ENCODE results near the gene MED9.

The MED9 gene

GRCh38 chr17:17539591-17539990 is 62.8 kb downstream of the MED9 start:
- in situ Hi-C loops (cut with HindIII; ENCODE audit: low sequenced_read_pairs), result no loop called here
- no peak overlapping the region for H3K4me3 ChIP-seq (ENCODE audit: low read depth, low read length)
- no peak for DNase-seq (ENCODE audit: low read depth)
- TF ChIP-seq, protein P1, sequence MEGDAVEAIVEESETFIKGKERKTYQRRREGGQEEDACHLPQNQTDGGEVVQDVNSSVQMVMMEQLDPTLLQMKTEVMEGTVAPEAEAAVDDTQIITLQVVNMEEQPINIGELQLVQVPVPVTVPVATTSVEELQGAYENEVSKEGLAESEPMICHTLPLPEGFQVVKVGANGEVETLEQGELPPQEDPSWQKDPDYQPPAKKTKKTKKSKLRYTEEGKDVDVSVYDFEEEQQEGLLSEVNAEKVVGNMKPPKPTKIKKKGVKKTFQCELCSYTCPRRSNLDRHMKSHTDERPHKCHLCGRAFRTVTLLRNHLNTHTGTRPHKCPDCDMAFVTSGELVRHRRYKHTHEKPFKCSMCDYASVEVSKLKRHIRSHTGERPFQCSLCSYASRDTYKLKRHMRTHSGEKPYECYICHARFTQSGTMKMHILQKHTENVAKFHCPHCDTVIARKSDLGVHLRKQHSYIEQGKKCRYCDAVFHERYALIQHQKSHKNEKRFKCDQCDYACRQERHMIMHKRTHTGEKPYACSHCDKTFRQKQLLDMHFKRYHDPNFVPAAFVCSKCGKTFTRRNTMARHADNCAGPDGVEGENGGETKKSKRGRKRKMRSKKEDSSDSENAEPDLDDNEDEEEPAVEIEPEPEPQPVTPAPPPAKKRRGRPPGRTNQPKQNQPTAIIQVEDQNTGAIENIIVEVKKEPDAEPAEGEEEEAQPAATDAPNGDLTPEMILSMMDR (IDR thresholded peaks at IDR 0.05; ENCODE audit: low read depth, low read length, missing control alignments), result no peak

DNA sequence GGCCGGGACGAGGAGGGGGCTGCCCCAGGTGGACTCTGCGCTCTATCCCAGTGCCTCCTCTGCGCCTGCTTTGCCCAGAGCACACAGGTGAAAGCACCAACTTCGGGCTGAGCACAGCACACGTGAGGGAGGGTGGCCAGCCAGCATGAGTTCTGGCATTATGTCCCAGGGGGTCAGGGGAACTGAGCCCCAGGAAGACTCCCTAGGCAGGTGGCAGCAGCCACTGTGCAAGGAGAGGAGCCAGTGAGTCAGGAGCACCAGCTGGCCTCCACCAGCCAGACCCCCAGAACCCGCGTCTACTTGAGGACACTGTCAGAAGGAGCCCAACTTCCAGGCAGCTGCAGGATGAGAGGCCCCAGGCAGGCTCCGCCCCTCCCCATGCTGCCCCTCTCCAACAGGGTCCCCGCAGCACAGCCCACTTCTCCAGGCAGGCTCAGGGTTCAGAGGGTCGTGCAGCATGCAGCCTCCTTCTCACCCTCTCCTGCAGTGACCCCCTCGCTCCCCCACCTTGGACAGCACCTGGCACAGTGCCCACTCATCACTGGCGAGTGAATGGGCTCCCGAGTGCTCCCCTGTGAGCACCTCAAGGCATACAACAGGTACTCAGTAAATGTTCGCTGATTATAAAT is 63.6 kb downstream of the MED9 start:
- TF ChIP-seq, protein P1 (IDR thresholded peaks at IDR 0.05; ENCODE audit: low read depth, low read length, missing control alignments), result no peak
- H3K4me3 ChIP-seq (ENCODE audit: low read depth, low read length), result no peak overlapping the region
- no peak for DNase-seq (ENCODE audit: low read depth)
- in situ Hi-C loops (cut with HindIII; ENCODE audit: low sequenced_read_pairs), result no loop called here

DNA sequence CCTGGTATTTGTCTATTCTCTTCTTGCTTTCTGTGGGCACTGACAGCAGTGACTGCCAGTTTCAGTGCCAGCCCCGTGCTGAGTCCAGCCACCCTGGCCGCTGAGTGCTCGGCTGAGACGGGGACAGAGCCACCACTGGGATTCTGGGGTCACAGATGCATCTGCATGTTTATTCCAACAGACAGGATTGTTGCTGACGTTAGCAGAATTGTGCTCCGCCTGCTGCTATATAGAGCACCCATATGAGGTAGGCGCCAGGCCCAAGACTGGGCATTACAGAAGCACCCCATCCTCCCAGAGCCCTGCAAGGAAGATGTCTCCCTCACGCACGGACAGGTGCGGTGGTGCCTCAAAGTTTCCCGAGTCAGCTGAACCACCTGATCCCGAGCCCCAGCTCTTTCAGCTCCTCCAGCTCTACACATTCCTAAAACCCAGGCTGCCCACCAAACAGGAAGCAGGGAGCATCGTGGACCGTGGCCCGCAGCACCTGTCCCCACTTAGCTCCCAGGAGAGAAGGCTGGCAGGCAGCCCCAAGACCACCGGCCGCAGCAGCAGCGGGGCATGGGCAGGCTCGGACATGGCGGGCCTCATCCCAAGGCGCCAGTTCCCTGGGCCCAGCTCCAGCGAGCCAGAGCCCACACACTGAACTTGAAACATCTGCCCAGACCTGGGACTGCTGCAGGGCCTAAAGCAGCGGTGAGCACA is 64.3 kb downstream of the MED9 start:
- H3K4me3 ChIP-seq (ENCODE audit: low read depth, low read length), result no peak overlapping the region
- no peak for DNase-seq (ENCODE audit: low read depth)
- TF ChIP-seq, protein P1 (IDR thresholded peaks at IDR 0.05; ENCODE audit: low read depth, low read length, missing control alignments), result no peak
- in situ Hi-C loops (cut with HindIII; ENCODE audit: low sequenced_read_pairs), result no loop called here

- TF ChIP-seq, protein P1 (IDR thresholded peaks at IDR 0.05; ENCODE audit: low read depth, low read length, missing control alignments), result no peak
- no peak for DNase-seq (ENCODE audit: low read depth)
- in situ Hi-C loops (cut with HindIII; ENCODE audit: low sequenced_read_pairs), result no loop called here
- H3K4me3 ChIP-seq (ENCODE audit: low read depth, low read length), result no peak overlapping the region
Observed at GRCh38 chr17:17541640-17542001, 64.8 kb downstream of the MED9 start.
